GM19099 (cell line): ENCODE measurements around the gene CHRNA7.

ENCODE experiments used
- POLR2A ChIP-seq: IDR thresholded peaks from 3 replicates; pipeline ENCODE4 v1.6.1; 2011; ENCODE audit warnings: low read depth; ENCODE audit not compliant: insufficient read length; ENCODE audit errors: extremely low read depth

Gene CHRNA7

DNA sequence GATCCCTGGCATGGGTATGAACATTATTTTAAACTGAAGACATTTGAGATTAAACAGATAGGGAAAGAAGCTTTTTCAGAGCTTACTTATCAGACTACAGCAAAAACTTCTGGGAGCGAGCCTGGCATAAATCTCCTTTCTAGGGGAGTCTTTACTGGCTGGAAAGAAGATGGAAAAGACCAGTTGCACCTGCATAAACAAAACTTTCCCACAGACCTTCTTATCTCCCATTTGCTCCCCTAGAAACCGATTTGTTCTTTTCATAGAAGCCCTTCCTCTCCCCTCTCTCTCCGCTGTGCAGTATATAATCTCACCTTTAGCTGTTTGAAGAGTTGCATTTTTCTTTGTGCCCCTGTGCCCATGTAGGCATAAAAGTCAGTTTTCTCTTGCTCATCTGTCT lies 93.2 kb downstream of the CHRNA7 start:
- TF ChIP-seq POLR2A = no peak

DNA sequence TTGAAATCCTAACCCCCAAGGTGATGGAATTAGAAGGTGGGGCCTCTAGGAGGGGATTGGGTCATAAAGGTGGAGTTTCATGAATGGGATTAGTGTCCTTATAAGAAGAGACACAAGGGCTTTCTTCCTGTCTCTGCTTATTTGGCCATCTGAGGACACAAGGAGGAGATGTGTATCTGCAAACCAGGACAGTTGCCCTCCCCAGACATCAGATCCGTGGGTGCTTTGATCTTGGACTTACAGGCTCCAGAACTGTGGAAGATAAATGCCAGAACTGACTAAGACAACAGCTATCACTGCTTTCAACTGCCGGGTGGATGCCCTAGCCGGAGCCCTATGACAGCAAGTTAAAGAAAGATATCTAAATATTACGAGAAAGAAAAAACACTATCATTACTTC lies 94.4 kb downstream of the CHRNA7 start:
- no peak for TF ChIP-seq POLR2A

DNA sequence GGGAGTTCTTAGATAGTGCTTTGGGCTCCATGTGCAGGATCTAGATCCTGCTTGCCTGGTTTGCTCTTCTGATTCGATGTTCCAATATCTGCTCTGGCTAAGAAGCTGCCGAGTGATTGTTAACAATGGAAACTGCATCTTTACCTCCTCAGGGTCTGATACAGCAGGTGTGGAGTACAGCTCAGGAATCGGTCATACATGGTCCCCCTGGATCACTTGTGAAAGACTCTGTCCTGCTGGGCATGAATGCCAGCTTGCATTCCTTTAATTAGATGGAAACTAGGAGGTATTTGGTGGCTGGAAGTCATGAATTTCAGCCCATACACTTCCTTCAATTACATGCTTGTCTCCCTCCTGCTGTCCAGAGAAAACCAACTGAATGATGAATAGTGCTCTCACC lies 95.3 kb downstream of the CHRNA7 start:
- TF ChIP-seq POLR2A = no peak

DNA sequence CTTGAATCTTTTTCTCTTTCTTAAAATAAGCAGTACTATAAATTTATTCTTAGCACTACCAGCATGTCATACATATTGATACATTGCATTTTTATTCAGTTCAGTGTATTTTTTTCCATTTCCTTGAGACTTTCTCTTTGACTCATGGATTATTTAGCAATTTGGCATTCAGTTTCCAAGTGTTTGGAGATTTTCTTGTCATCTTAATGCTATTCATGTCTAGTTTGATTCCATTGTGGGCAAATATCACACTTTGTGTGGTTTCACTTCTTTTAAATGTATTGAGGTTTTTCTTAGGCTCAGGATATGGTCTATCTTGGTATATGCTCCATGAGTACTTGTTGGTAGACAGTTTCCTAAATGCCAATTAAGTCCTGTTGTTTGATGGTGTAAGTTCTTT lies 99.5 kb downstream of the CHRNA7 start:
- no peak for TF ChIP-seq POLR2A

DNA sequence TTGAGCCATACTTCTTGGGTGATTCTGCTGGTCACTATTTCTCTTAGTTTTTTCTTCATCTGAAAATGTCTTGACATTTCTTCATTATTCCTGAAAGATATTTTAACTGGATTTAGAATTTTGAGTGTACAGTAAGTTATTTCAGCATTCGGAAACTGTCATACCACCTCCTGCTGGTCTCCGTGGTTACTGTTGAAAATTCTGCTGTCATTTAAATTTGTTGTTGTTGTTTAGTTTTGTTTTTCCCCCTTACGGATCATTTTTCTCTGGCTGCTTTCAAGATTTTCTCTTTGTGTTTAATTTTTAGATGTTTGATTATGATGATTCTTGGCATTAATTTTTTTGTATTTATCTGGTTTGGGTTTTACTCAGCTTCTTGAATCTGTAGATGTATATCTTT lies 100.5 kb downstream of the CHRNA7 start:
- no peak for TF ChIP-seq POLR2A

DNA sequence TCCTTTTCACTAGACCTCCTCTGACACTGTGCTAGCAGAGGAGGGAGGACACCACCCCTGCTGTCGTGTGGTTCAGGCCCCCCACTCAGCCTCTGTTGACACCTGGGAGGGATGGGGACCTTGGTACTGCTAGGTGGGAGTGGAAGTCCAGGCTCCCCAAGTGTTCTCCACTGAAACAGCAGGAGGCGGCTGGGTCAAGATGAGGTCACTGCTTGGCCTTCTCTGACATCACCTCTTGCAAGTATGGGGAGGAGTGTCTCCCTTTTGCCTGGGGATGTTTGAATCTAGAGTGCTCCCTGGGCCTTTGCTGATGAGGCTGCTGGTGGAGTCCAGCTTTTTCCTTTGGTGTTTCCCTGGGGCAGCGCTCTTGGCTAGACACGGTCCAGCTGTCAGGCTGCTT lies 101.5 kb downstream of the CHRNA7 start:
- no peak for TF ChIP-seq POLR2A

DNA sequence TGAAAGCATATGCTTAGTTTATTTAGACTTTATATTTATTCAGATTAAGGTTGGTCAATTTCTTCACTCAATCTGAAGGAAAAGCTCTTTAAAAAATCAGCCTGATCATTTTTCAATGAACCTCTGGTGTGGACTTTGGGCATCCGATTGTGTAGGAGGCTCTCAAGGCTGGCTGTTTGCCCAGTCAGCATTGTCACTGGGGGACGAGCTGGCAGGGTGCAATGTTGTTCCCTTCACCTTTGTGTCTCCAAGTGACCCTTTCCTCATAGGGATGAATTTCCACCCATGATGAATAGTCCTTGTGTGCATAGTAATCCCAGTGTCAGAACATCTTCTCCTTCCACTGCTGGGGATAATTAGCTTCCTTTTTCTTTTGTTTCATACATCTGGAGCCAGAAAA lies 102.5 kb downstream of the CHRNA7 start:
- TF ChIP-seq POLR2A = no peak

DNA sequence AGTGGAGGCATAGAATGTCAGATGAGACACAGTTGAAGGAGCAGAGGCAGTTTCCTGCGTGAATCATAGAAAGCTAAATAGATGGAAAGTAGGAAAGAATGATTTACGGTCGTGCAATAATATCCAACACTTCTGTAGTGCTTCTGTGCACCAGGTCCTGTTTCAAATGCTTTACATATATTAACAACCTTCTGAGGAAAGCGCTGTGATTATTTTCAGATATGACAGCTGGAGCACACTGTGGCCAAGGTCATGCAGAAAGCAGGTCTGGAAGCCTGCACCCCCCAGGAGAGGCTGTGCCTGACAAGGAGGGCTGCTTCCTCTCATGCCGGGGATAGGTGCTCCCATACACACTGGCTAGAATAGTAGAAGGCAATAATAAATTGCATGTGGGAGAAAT lies 104.5 kb downstream of the CHRNA7 start:
- no peak for TF ChIP-seq POLR2A

DNA sequence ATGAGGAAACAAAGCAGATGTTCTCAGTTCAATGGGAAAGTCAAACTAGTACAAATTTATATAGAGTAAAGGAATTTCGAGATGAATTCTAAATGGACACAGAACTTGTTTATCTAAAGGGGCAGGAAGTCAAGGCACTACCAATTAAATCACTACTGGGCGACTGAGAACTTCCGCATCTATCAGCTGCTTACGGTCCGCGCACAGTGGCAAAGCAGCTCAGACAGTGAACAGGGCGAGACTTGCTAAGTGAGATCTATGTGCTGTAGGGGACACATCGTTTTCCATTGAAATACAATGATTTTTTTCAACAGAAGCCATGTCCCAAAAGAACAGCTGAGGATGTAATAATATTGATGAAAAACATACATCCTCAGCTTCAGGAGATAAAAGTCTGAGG lies 105.0 kb downstream of the CHRNA7 start:
- no peak for TF ChIP-seq POLR2A

DNA sequence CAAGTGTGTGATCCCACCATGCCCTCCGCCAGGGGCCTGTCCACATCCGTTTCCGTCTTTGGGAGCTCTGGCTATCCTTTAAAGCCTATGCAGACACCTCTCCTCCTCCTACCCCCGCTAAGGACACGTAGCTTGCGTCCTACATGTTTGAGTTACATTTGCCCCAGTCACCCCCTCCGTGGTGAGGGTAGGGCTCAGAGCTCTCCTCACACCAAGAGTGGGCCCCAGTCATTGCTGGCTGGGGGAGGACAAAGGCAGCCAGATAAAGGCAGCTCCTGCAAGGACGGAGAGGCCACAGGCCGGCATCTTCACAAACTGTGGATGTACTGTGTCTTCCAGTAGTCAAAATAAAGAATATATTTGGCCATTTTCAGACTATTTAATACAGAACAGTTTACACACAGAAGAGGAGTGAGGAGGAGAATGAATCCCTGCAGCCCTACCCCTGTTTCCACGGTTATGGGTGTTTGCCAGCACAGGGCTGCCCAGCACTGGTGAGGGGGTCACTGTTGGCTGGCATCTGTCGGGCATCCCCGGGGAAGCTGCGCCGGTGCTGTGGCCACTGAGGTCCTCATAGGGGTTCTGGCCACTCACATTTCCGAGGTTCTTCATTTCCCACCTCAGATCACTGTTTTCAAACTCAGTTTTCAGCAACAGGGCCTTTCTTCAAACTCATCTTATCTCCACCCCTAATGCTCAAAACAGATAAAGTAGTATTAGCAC lies 118.7 kb downstream of the CHRNA7 start:
- TF ChIP-seq POLR2A = no peak

DNA sequence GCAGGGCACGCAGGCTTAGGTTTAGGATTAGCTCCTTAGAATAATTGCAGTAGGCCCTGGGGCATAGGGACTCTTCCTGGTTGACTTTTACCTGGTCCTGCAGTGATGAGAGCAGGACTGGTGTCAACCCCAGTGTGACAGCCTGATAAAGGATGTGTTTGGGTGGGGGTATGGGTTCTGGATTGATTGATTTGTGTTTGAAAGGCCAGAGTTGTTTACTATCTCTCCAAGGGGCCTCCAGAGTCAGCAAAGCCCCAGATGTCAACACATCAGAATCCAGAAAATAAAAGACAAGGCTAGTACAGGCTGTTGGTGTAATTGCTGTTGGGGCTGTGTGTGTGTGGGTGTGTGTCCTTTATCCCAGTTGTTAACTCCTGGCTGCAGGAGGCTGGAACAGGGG lies 122.3 kb downstream of the CHRNA7 start:
- TF ChIP-seq POLR2A = no peak

DNA sequence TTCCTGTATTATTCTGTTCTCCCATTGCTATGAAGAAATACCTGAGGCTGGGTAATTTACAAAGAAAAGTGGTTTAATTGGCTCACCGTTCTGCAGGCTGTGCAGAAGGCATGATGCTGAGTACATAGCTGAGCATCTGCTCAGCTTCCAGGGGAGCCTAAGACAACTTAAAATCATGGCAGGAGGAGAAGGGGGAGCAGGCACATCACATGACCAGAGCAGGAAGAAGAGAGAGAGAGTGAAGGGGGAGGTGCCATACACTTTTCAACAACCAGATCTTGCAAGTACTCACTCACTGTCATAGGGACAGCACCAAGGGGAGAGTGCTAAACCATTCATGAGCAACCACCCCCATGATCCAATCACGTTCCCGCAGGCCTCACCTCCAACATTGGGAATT lies 188.4 kb downstream of the CHRNA7 start:
- no peak for TF ChIP-seq POLR2A
